ENCODE data around the gene COLEC12.

GRCh38 chr18:267380-267687 lies 233.2 kb downstream of the COLEC12 start:
- TF ChIP-seq, protein P1, sequence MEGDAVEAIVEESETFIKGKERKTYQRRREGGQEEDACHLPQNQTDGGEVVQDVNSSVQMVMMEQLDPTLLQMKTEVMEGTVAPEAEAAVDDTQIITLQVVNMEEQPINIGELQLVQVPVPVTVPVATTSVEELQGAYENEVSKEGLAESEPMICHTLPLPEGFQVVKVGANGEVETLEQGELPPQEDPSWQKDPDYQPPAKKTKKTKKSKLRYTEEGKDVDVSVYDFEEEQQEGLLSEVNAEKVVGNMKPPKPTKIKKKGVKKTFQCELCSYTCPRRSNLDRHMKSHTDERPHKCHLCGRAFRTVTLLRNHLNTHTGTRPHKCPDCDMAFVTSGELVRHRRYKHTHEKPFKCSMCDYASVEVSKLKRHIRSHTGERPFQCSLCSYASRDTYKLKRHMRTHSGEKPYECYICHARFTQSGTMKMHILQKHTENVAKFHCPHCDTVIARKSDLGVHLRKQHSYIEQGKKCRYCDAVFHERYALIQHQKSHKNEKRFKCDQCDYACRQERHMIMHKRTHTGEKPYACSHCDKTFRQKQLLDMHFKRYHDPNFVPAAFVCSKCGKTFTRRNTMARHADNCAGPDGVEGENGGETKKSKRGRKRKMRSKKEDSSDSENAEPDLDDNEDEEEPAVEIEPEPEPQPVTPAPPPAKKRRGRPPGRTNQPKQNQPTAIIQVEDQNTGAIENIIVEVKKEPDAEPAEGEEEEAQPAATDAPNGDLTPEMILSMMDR (IDR thresholded peaks at IDR 0.05; ENCODE audit: low read depth, low read length) = no peak
- TF ChIP-seq POLR2A (IDR thresholded peaks at IDR 0.05; ENCODE audit: extremely low read depth, insufficient read length) = no peak
- TF ChIP-seq MYC (IDR thresholded peaks at IDR 0.05; ENCODE audit: low read depth, low read length) = no peak
- TF ChIP-seq, protein P2, sequence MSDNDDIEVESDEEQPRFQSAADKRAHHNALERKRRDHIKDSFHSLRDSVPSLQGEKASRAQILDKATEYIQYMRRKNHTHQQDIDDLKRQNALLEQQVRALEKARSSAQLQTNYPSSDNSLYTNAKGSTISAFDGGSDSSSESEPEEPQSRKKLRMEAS (IDR thresholded peaks at IDR 0.05; ENCODE audit: low read depth, low read length) = no peak
